ENCODE data around the gene CHCHD10. TPM values are rescaled to one million over a fixed set of nuclear protein-coding genes. Genes with fewer than 3 reads are reported as not detected.

Gene CHCHD10
- total and polyA plus RNA-seq, 2 of the 4 experiments (the other 2 are of a cell fraction), result 2.2 to 11.2 TPM

- Histone ChIP-seq H3K56ac (ENCODE audit: extremely low read depth, insufficient read depth, low read length) (no peak overlapping the region), H3K36me3 (ENCODE audit: control insufficient read depth, insufficient read depth, low read length) (no peaks in the 10 kb centered on the region), H2AFZ (replicated peaks; ENCODE audit: low read length, poor library complexity) (no peak overlapping the region), H3K27ac (ENCODE audit: insufficient read depth, low read length) (no peak overlapping the region), H3K23ac (ENCODE audit: low read depth, low read length) (no peak overlapping the region), H3K79me1 (ENCODE audit: low read depth in 1 of 2, low read length in 2 of 2) (no peaks in the 10 kb centered on the region), H2BK120ac (ENCODE audit: low read depth, low read length) (no peak overlapping the region), H3K9me3 (ENCODE audit: control insufficient read depth, insufficient read depth, low read length) (no peaks in the 10 kb centered on the region), H4K5ac (ENCODE audit: low read depth, low read length) (no peak overlapping the region), H3K4me2 (ENCODE audit: low read depth, low read length) (no peak overlapping the region), H4K20me1 (ENCODE audit: insufficient read depth, low read length) (no peaks in the 10 kb centered on the region), H4K91ac (ENCODE audit: insufficient read depth, low read depth, low read length) (no peak overlapping the region), H3K27me3 (ENCODE audit: control insufficient read depth, insufficient read depth, low read length) (0 out of 2 replicates have a peak, but pooled peaks cover 1% of the 10 kb centered on the region), H4K8ac (ENCODE audit: low read depth in 2 of 2, low read length in 2 of 2) (no peak overlapping the region), H2AK5ac (ENCODE audit: low read depth, low read length) (no peak overlapping the region), H3K4me1 (ENCODE audit: control insufficient read depth, insufficient read depth, low read length) (no peaks in the 10 kb centered on the region), H2AK9ac (replicated peaks; ENCODE audit: low read depth, low read length, poor library complexity) (no peak overlapping the region), H3K14ac (replicated peaks; ENCODE audit: low read depth, low read length) (no peak overlapping the region), H3K9me1 (ENCODE audit: insufficient read depth, low read length) (no peaks in the 10 kb centered on the region), H3K9ac (ENCODE audit: low read depth, low read length) (no peak overlapping the region), H2BK15ac (ENCODE audit: low read depth, low read length) (no peak overlapping the region), H2BK20ac (ENCODE audit: low read depth, low read length) (no peak overlapping the region), H3K18ac (ENCODE audit: low read depth, low read length) (no peak overlapping the region), H2BK5ac (ENCODE audit: low read depth, low read length, poor library complexity, severe bottlenecking) (no peak overlapping the region), H3K4me3 (ENCODE audit: insufficient read depth, low read depth, low read length) (no peak overlapping the region), H3K4ac (ENCODE audit: low read depth, low read length) (no peak overlapping the region)
- CTCF ChIA-PET, result no interaction called here
- ATAC-seq (ENCODE audit: low read depth), result no peak
- POLR2A ChIA-PET (ENCODE audit: unreplicated experiment), result no interaction called here
- BruUV-seq (replicated peaks), result no TSS peak
- 33% methylated on average over 1 of the region's 4 CpGs; no CpG with 5 or more reads in 1 of the 2 experiments for WGBS, 2 experiments (ENCODE audit: extremely low coverage in 2 of 2, insufficient read length in 1 of 2)
- TF ChIP-seq SMC3 (IDR thresholded peaks at IDR 0.05; ENCODE audit: low read depth, low read length), result no peak
- no peak for TF ChIP-seq POLR2A (IDR thresholded peaks at IDR 0.05; ENCODE audit: low read depth, low read length)
- TF ChIP-seq MAFK (IDR thresholded peaks at IDR 0.05; ENCODE audit: low read depth, low read length), result no peak
- TF ChIP-seq CTCF (conservative IDR thresholded peaks at IDR 0.05; ENCODE audit: low read depth, low read length), result no peak
- TF ChIP-seq RCOR1 (IDR thresholded peaks at IDR 0.05; ENCODE audit: insufficient replicate concordance, low read length), result no peak
- no peak for TF ChIP-seq USF2 (IDR thresholded peaks at IDR 0.05; ENCODE audit: low read depth, low read length)
- TF ChIP-seq BHLHE40 (IDR thresholded peaks at IDR 0.05; ENCODE audit: low read depth, low read length), result no peak
- TF ChIP-seq NFE2L2 (IDR thresholded peaks at IDR 0.05; ENCODE audit: low read depth, low read length), result no peak
- no peak for TF ChIP-seq RFX5 (IDR thresholded peaks at IDR 0.05; ENCODE audit: low read depth, low read length)
- dilution Hi-C loops (cut with HindIII; ENCODE audit: low sequenced_read_pairs, unreplicated experiment) (no loop called here), intact Hi-C loops (cut with micrococcal nuclease) (no loop called here), in situ Hi-C loops (cut with MboI; ENCODE audit: low sequenced_read_pairs) (no loop called here)
- no peak for DNase-seq
Observed at GRCh38 chr22:23756891-23757290, 10.9 kb downstream of the CHCHD10 start.

Data from IMR-90 (cell line).